IPS-15b (cell line): ENCODE data around the gene TGFBI.

Experiments
- H3K27me3 ChIP-seq: one replicate; pipeline ENCODE4 v1.6.1; 2013; ENCODE audit warnings: low read length; ENCODE audit not compliant: control insufficient read depth, insufficient read depth
- H3K36me3 ChIP-seq: one replicate; pipeline ENCODE4 v1.6.1; 2013; ENCODE audit warnings: low read length; ENCODE audit not compliant: control insufficient read depth, insufficient read depth
- H3K4me1 ChIP-seq: one replicate; pipeline ENCODE4 v1.6.1; 2013; ENCODE audit warnings: mild to moderate bottlenecking, low read length; ENCODE audit not compliant: control insufficient read depth, insufficient read depth
- H3K4me3 ChIP-seq: one replicate; pipeline ENCODE4 v1.5.1; 2013; ENCODE audit warnings: low read depth, low read length
- H3K9ac ChIP-seq: one replicate; pipeline ENCODE4 v1.6.1; 2013; ENCODE audit warnings: low read depth, mild to moderate bottlenecking, low read length
- H3K9me3 ChIP-seq: one replicate; pipeline ENCODE4 v1.6.1; 2013; ENCODE audit warnings: mild to moderate bottlenecking, low read length; ENCODE audit not compliant: control insufficient read depth, insufficient read depth

Gene TGFBI

DNA sequence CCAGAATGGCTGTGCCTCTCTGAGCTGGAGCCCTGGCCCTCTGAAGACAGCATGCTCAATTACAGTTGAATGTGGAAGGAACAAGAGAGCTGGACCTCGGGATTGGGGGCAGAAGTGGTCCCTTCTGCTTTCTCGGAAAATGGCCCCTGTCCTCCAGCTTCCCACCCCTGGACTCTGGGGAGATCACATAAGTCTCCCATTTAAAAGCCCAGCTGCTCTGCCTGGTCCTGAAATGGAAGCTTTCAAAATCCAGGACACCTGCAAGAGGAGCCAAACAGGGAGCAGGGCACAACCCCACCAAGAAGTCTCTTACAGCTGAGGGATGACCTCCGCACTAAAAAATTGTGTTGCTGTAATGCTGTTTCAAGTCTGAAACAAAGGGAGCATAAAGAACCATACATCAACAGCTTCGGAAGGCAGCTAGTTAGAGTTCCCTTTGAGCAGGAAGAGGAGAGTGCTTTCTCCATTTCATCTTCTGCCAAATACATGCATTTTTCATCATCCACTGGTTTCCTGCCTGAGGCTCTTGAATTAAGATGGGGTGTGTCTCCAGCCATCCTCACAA, 48.2 kb downstream of the TGFBI start:
- no peaks in the 10 kb centered on the region for H3K4me1 ChIP-seq
- no peaks in the 10 kb centered on the region for H3K9me3 ChIP-seq
- H3K4me3 ChIP-seq: no peak overlapping the region
- no peaks in the 10 kb centered on the region for H3K27me3 ChIP-seq
- H3K36me3 ChIP-seq: no peaks in the 10 kb centered on the region
- no peak overlapping the region for H3K9ac ChIP-seq

DNA sequence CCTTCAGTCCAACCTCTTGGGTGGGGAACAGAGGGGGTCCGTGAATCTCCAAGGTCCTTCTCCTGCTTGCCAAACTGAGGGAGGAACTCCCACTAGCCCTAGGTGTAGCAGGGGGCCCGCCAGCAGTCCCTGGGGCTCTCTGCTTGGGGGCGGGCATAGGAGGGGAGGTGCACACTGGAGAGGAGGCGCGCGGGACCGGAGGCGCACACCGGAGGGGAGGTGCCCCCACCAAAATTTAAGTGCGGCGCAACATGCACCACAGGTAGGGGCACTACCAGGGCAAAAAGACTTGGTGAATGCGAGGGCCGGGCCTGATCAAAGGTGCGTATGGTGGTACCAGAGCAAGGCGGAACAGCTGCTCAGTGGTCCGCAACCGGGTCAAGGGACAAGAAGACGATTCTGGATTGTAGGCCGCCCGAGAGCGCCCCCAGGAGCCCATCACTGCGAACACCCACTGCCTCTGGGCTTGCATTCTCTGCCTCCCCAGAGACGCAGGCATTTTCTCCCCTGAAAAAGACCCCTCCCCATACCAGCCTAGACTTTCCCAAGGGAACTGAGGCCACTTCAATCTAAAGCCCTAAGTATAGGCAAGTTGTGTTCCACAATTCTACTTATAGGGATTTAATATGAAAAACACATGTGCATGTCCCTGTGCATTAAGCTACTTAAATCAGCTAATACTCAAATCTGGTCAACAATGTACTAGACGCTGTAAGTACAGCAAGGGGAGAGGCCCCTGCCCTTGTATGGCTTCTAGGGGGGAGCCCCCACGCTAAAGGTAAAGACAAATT, 50.6 kb downstream of the TGFBI start:
- H3K9ac ChIP-seq: no peak overlapping the region

DNA sequence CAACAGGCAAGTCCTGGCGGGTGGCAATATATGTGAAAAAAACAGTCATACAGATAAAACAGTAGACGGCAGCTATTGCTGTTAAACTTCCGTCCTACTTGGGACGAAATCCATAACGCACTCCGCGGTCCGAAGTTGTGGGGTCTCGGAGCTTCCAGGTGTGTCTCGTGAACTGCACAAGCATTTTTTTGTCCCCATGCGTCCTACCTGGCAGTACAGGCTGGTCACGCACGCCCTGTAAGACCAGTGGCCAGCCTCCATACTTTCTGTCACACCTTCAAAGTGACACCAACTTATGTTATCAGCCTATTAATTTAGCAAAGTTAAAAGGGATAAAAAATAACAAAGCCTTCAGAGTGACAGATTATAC, 51.3 kb downstream of the TGFBI start:
- Histone ChIP-seq H3K4me1 (no peaks in the 10 kb centered on the region), H3K4me3 (no peak overlapping the region), H3K9ac (no peak overlapping the region), H3K27me3 (no peaks in the 10 kb centered on the region), H3K36me3 (no peaks in the 10 kb centered on the region), H3K9me3 (no peaks in the 10 kb centered on the region)

More for the DNA sequence above, 50.6 kb downstream of the TGFBI start:
- Histone ChIP-seq H3K36me3 (no peaks in the 10 kb centered on the region), H3K9me3 (no peaks in the 10 kb centered on the region), H3K4me1 (no peaks in the 10 kb centered on the region), H3K4me3 (no peak overlapping the region), H3K27me3 (no peaks in the 10 kb centered on the region)

GRCh38 chr5:136080483-136081216, 51.9 kb downstream of the TGFBI start:
- H3K9me3 ChIP-seq: no peaks in the 10 kb centered on the region
- H3K4me1 ChIP-seq: no peaks in the 10 kb centered on the region
- no peak overlapping the region for H3K4me3 ChIP-seq
- no peaks in the 10 kb centered on the region for H3K27me3 ChIP-seq
- H3K36me3 ChIP-seq: no peaks in the 10 kb centered on the region
- no peak overlapping the region for H3K9ac ChIP-seq

- Histone ChIP-seq H3K27me3 (no peaks in the 10 kb centered on the region), H3K4me1 (no peaks in the 10 kb centered on the region), H3K36me3 (no peaks in the 10 kb centered on the region), H3K9ac (no peak overlapping the region), H3K9me3 (no peaks in the 10 kb centered on the region), H3K4me3 (no peak overlapping the region)
Measured at GRCh38 chr5:136081217-136081591, 52.4 kb downstream of the TGFBI start.

DNA sequence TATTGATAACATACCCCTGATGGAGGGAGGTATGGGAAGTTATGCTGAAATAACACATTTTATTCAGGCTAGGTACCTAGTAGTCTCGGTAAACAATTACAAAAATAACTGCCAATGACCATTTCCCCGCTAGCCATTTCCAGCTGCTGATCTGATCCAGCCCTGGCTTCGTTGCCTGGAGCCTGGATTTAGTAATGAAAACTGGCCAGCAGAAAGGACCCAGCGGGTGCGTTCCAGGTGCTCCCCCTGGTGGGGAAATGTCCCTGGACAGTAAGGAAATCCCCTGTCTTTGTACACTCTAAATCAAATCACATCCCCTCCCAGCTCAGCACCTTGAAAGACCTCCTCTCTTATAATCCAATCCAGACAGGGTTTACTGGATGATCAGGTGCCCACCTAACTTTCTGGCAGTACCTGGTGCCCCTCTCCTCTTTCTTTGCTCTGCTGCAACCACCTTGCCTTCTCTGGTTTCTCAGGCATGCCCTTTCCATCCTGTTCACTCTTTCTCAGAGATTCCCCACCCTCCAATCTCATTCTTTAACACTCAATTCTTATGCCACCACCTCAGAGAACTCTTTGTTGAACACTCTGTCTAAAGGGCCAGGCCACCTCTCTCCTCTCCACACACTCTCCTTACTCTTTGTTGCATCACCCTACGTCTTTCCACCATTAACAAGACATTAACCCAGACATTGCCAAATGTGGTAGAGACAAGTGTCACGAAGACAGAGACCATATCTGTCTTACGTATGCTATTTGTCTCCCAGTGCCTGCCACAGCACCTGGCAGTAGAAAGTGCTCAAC, 53.8 kb downstream of the TGFBI start:
- Histone ChIP-seq H3K36me3 (no peaks in the 10 kb centered on the region), H3K9me3 (no peaks in the 10 kb centered on the region), H3K27me3 (no peaks in the 10 kb centered on the region), H3K9ac (no peak overlapping the region), H3K4me1 (no peaks in the 10 kb centered on the region), H3K4me3 (no peak overlapping the region)

GRCh38 chr5:136084698-136085097, 55.9 kb downstream of the TGFBI start:
- Histone ChIP-seq H3K36me3 (no peaks in the 10 kb centered on the region), H3K4me1 (no peaks in the 10 kb centered on the region), H3K9me3 (no peaks in the 10 kb centered on the region), H3K4me3 (no peak overlapping the region), H3K9ac (no peak overlapping the region), H3K27me3 (no peaks in the 10 kb centered on the region)

GRCh38 chr5:136086783-136087566, 58.2 kb downstream of the TGFBI start:
- no peak overlapping the region for H3K4me3 ChIP-seq
- H3K27me3 ChIP-seq: no peaks in the 10 kb centered on the region

GRCh38 chr5:136087961-136088871, 59.4 kb downstream of the TGFBI start:
- Histone ChIP-seq H3K9me3 (no peaks in the 10 kb centered on the region), H3K27me3 (no peaks in the 10 kb centered on the region), H3K4me1 (no peaks in the 10 kb centered on the region), H3K9ac (no peak overlapping the region), H3K4me3 (no peak overlapping the region), H3K36me3 (no peaks in the 10 kb centered on the region)

More at GRCh38 chr5:136086783-136087566, 58.2 kb downstream of the TGFBI start:
- Histone ChIP-seq H3K4me1 (no peaks in the 10 kb centered on the region), H3K9me3 (no peaks in the 10 kb centered on the region), H3K36me3 (no peaks in the 10 kb centered on the region), H3K9ac (no peak overlapping the region)

- Histone ChIP-seq H3K9ac (no peak overlapping the region), H3K27me3 (no peaks in the 10 kb centered on the region), H3K36me3 (no peaks in the 10 kb centered on the region), H3K9me3 (no peaks in the 10 kb centered on the region), H3K4me3 (no peak overlapping the region), H3K4me1 (no peaks in the 10 kb centered on the region)
Measured at GRCh38 chr5:136089791-136090190, 61.0 kb downstream of the TGFBI start.
